ENCODE measurements around the gene SPRY4. TPM values are rescaled to one million over a fixed set of nuclear protein-coding genes. Genes with fewer than 3 reads are reported as not detected.

Gene SPRY4
- total RNA-seq (1 to 10 TPM; 4.8 to 9.6 TPM), polyA plus RNA-seq (1 to 10 TPM; 2.7 to 4.9 TPM)

DNA sequence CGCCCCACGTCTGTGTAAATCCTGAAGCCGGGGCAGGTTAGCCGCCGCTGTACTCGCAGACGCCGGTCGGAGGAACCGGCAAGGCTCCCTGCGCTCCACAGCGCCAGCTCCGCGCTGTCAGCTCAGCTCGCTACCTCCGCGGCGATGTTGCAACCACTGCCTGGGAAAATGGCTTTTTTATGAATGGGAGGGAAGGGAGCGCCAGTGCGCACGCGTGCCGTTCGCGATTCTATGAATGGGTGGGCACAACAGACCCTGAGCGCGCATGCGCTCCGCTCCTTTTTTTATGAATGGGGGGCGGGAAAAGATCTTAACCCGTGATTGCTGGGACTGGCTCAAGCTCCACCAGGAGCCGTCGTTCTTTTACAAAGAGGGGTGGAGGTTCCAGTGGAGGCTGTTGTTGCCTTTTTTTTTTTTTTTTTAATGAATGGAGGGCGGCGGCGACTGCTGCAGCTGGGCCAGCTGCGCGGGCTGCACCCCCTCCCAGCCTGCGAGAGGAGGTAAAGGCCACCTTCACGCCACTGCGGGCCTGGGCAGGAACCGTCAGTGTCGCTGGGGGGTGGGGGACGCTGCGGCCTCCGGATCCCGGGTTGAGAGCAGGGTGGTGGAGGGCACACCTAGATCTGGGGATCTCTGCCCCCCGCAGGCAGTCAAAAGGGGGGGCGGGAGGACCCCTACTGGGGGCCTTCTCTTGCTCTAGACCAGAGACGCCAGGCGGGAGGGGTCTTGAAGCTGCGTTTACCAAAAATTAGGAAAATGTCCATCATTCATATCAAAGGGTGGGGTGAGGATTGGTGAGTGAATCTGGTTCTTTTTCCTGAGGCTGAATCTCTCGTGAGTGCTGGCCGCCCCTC lies at the start of gene SPRY4:
Gene SPRY4, minus strand, starts transcription at position 151 of the 854 bp plus-strand sequence. CDS start 9,913 bp downstream, outside the sequence.
- Histone ChIP-seq H3K9ac (ENCODE audit: low read depth in 1 of 2, low read length in 2 of 2) (peak within 1 kb of the TSS; percentile 56 to 89), H3K4me3 (ENCODE audit: low read depth in 1 of 3, low read length in 3 of 3) (peak within 1 kb of the TSS; percentile 78 to 94 (median 90)), H3K36me3 (ENCODE audit: control insufficient read depth in 4 of 4, insufficient read depth in 3 of 4, low read depth in 1 of 4, low read length in 3 of 4) (no peaks in the 10 kb centered on the region), H3K9me3 (ENCODE audit: control insufficient read depth in 4 of 4, low read length in 3 of 4) (no peaks in the 10 kb centered on the region), H3K4me1 (ENCODE audit: control insufficient read depth in 4 of 4, insufficient read depth in 4 of 4, low read length in 3 of 4) (peaks cover 18 to 42% (median 32%) of the 10 kb centered on the region in 4 donors), H3K27ac (ENCODE audit: low read depth in 1 of 2, low read length in 2 of 2) (peak within 1 kb of the TSS; percentile 85 to 89), H3K27me3 (ENCODE audit: control insufficient read depth in 4 of 4, insufficient read depth in 4 of 4, low read length in 3 of 4) (peaks cover 0 to 2% (median 0%) of the 10 kb centered on the region in 4 donors)
- TF ChIP-seq YY1 (IDR thresholded peaks at IDR 0.05) = peak; percentile 63
- TF ChIP-seq TAF1 (conservative IDR thresholded peaks at IDR 0.05) = peak; percentile 83
- TF ChIP-seq RXRA (IDR thresholded peaks at IDR 0.05) = peak in 1 of 2 donors; percentile 13
- peak in 1 of 2 donors; percentile 11 for TF ChIP-seq HNF4A (conservative IDR thresholded peaks at IDR 0.05)
- TF ChIP-seq, protein P1, sequence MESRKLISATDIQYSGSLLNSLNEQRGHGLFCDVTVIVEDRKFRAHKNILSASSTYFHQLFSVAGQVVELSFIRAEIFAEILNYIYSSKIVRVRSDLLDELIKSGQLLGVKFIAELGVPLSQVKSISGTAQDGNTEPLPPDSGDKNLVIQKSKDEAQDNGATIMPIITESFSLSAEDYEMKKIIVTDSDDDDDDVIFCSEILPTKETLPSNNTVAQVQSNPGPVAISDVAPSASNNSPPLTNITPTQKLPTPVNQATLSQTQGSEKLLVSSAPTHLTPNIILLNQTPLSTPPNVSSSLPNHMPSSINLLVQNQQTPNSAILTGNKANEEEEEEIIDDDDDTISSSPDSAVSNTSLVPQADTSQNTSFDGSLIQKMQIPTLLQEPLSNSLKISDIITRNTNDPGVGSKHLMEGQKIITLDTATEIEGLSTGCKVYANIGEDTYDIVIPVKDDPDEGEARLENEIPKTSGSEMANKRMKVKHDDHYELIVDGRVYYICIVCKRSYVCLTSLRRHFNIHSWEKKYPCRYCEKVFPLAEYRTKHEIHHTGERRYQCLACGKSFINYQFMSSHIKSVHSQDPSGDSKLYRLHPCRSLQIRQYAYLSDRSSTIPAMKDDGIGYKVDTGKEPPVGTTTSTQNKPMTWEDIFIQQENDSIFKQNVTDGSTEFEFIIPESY (IDR thresholded peaks at IDR 0.05) = no peak
- no peak for TF ChIP-seq ATF3 (IDR thresholded peaks at IDR 0.05)
- no peak for TF ChIP-seq FOXA1 (IDR thresholded peaks at IDR 0.05)
- TF ChIP-seq RAD21 (IDR thresholded peaks at IDR 0.05) = peak; percentile 48 to 68
- TF ChIP-seq JUND (IDR thresholded peaks at IDR 0.05) = no peak
- no peak for TF ChIP-seq SP1 (IDR thresholded peaks at IDR 0.05)
- TF ChIP-seq REST (IDR thresholded peaks at IDR 0.05) = peak; percentile 61
- TF ChIP-seq, protein P2, sequence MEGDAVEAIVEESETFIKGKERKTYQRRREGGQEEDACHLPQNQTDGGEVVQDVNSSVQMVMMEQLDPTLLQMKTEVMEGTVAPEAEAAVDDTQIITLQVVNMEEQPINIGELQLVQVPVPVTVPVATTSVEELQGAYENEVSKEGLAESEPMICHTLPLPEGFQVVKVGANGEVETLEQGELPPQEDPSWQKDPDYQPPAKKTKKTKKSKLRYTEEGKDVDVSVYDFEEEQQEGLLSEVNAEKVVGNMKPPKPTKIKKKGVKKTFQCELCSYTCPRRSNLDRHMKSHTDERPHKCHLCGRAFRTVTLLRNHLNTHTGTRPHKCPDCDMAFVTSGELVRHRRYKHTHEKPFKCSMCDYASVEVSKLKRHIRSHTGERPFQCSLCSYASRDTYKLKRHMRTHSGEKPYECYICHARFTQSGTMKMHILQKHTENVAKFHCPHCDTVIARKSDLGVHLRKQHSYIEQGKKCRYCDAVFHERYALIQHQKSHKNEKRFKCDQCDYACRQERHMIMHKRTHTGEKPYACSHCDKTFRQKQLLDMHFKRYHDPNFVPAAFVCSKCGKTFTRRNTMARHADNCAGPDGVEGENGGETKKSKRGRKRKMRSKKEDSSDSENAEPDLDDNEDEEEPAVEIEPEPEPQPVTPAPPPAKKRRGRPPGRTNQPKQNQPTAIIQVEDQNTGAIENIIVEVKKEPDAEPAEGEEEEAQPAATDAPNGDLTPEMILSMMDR (IDR thresholded peaks at IDR 0.05; ENCODE audit: low read depth, low read length, missing input control) = no peak
- TF ChIP-seq FOXA2 (IDR thresholded peaks at IDR 0.05) = no peak
- peak; percentile 19 for TF ChIP-seq MAX (IDR thresholded peaks at IDR 0.05)
- no peak for TF ChIP-seq GABPA (IDR thresholded peaks at IDR 0.05 in 1 of 2, conservative IDR thresholded peaks at IDR 0.05 in 1 of 2)
- no peak for TF ChIP-seq HNF4G (IDR thresholded peaks at IDR 0.05)
- no peak for TF ChIP-seq EGR1 (IDR thresholded peaks at IDR 0.05; ENCODE audit: low read depth in 2 of 2)
- TF ChIP-seq NR2F2 (IDR thresholded peaks at IDR 0.05) = no peak
- under 1% methylated on average over 54 of the region's 54 CpGs for WGBS
- DNase-seq (ENCODE audit: low spot score) = peak; percentile 81

Data from liver (tissue), 9 donors.